Karpas-422 (cell line): Measurements from ENCODE around the gene CASS4. TPM values are rescaled to one million over a fixed set of nuclear protein-coding genes. Genes with fewer than 3 reads are reported as not detected.
"Not testable (repeated sequence)": the region's sequence is repeated elsewhere in the genome, so short reads cannot be mapped to it uniquely, and the experiment has no call there.

Experiments used
- DNase-seq: peaks from one replicate; pipeline ENCODE4 v3.0.0-alpha.2; 2015
- H2AFZ ChIP-seq: fragments of 200-600 bp; sonication (generic); 2 replicates; pipeline ENCODE4 v1.6.1; 2014; ENCODE audit warnings: antibody characterized with exemption, low read length, mixed read lengths
- H3K27ac ChIP-seq: fragments of 200-600 bp; sonication (generic); 2 replicates; pipeline ENCODE4 v1.5.1; 2014; ENCODE audit warnings: mild to moderate bottlenecking, low read length, moderate library complexity
- H3K27me3 ChIP-seq: fragments of 200-600 bp; sonication (generic); 2 replicates; pipeline ENCODE4 v1.6.1; 2014; ENCODE audit warnings: low read length, mixed read lengths
- H3K36me3 ChIP-seq: fragments of 200-600 bp; sonication (generic); 2 replicates; pipeline ENCODE4 v1.6.1; 2014; ENCODE audit warnings: low read length, mixed read lengths; ENCODE audit not compliant: insufficient read depth
- H3K4me1 ChIP-seq: fragments of 200-600 bp; sonication (generic); 2 replicates; pipeline ENCODE4 v1.6.1; 2014; ENCODE audit warnings: mild to moderate bottlenecking, low read length, mixed read lengths
- H3K4me2 ChIP-seq: fragments of 200-600 bp; sonication (generic); 2 replicates; pipeline ENCODE4 v1.6.1; 2014; ENCODE audit warnings: low read length, low read depth, mild to moderate bottlenecking; ENCODE audit not compliant: poor library complexity, severe bottlenecking
- H3K4me3 ChIP-seq: fragments of 200-600 bp; sonication (generic); 2 replicates; pipeline ENCODE4 v1.5.1; 2014; ENCODE audit warnings: mild to moderate bottlenecking, antibody characterized with exemption, low read length, mixed read lengths
- H3K79me2 ChIP-seq: fragments of 200-600 bp; sonication (generic); 2 replicates; pipeline ENCODE4 v1.6.1; 2014; ENCODE audit warnings: mild to moderate bottlenecking, low read length, mixed read lengths
- H3K9ac ChIP-seq: fragments of 200-600 bp; sonication (generic); 2 replicates; pipeline ENCODE4 v1.6.0; 2014; ENCODE audit warnings: low read length
- H3K9me2 ChIP-seq: fragments of 200-600 bp; sonication (generic), shearing (Covaris generic); replicated peaks from 2 replicates; pipeline ENCODE4 v1.6.0; 2014; ENCODE audit warnings: mild to moderate bottlenecking, low read length, moderate library complexity; ENCODE audit not compliant: insufficient read depth
- H3K9me3 ChIP-seq: fragments of 300-700, 200-600 bp; sonication (generic); 2 replicates; pipeline ENCODE4 v1.6.1; 2014; ENCODE audit warnings: low read length, mixed read lengths
- H4K20me1 ChIP-seq: fragments of 200-600 bp; sonication (generic); 2 replicates; pipeline ENCODE4 v1.6.1; 2014; ENCODE audit warnings: mild to moderate bottlenecking, antibody characterized with exemption, low read length, low read depth; ENCODE audit not compliant: insufficient read depth
- total RNA-seq: library from RNA; depleted of rRNA; stranded (reverse); fragments of >200 nt; shearing (Covaris generic); gene quantifications from 2 replicates; pipeline ENCODE4 v1.2.3, GENCODE V29; 2014; ENCODE audit warnings: low replicate concordance

CASS4 gene
- total RNA-seq, 1 experiment from 2014 or later: not detected

- not testable (repeated sequence) for DNase-seq, H3K9me2 ChIP-seq, H3K27ac ChIP-seq, H3K4me1 ChIP-seq, H3K79me2 ChIP-seq, H3K4me2 ChIP-seq, H3K27me3 ChIP-seq, H3K4me3 ChIP-seq, H2AFZ ChIP-seq, H4K20me1 ChIP-seq, H3K9me3 ChIP-seq, H3K36me3 ChIP-seq, H3K9ac ChIP-seq
These were observed 773 bp upstream of the CASS4 start for GRCh38 chr20:56411287-56411686.

DNA sequence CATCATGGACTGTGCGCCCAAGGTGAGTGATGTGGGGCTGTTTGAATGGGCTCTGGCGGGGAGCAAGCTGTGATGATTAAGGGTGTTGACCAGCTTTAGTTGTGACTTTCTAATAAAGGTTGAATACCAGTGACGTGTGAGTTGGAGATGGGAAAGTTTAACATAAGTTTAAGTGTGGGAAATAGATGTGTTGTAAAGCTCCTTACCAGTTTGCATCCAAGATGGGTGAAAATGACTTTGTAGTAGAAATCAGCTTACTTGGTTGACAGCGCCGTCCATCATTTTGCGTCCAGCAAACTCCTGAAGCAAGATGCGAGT lies 372 bp downstream of the CASS4 start:
- Histone ChIP-seq H3K4me3 (no peak overlapping the region), H3K9me2 (no peaks in the 10 kb centered on the region), H4K20me1 (no peaks in the 10 kb centered on the region), H3K27ac (no peak overlapping the region), H3K36me3 (no peaks in the 10 kb centered on the region), H3K79me2 (no peaks in the 10 kb centered on the region), H3K4me2 (no peak overlapping the region), H3K9ac (no peak overlapping the region), H3K4me1 (no peaks in the 10 kb centered on the region), H3K27me3 (no peaks in the 10 kb centered on the region), H2AFZ (no peak overlapping the region), H3K9me3 (no peaks in the 10 kb centered on the region)
- no peak for DNase-seq

- H2AFZ ChIP-seq: no peak overlapping the region
- H3K4me2 ChIP-seq: no peak overlapping the region
- no peak overlapping the region for H3K4me3 ChIP-seq
- H3K9me2 ChIP-seq: no peaks in the 10 kb centered on the region
- no peaks in the 10 kb centered on the region for H3K27me3 ChIP-seq
- no peaks in the 10 kb centered on the region for H4K20me1 ChIP-seq
- DNase-seq: no peak
- H3K79me2 ChIP-seq: no peaks in the 10 kb centered on the region
- no peaks in the 10 kb centered on the region for H3K36me3 ChIP-seq
- no peaks in the 10 kb centered on the region for H3K9me3 ChIP-seq
- no peak overlapping the region for H3K9ac ChIP-seq
- H3K27ac ChIP-seq: no peak overlapping the region
- H3K4me1 ChIP-seq: no peaks in the 10 kb centered on the region
These were observed 889 bp downstream of the CASS4 start for GRCh38 chr20:56412949-56413348.

- Histone ChIP-seq H3K4me1 (no peaks in the 10 kb centered on the region), H3K4me3 (no peak overlapping the region), H3K27me3 (no peaks in the 10 kb centered on the region), H3K9me3 (no peaks in the 10 kb centered on the region), H3K79me2 (no peaks in the 10 kb centered on the region), H3K4me2 (no peak overlapping the region), H3K36me3 (no peaks in the 10 kb centered on the region), H3K27ac (no peak overlapping the region), H3K9me2 (no peaks in the 10 kb centered on the region), H2AFZ (no peak overlapping the region), H4K20me1 (no peaks in the 10 kb centered on the region), H3K9ac (no peak overlapping the region)
- DNase-seq: no peak
These were observed 3.0 kb downstream of the CASS4 start for GRCh38 chr20:56414842-56415765.

DNA sequence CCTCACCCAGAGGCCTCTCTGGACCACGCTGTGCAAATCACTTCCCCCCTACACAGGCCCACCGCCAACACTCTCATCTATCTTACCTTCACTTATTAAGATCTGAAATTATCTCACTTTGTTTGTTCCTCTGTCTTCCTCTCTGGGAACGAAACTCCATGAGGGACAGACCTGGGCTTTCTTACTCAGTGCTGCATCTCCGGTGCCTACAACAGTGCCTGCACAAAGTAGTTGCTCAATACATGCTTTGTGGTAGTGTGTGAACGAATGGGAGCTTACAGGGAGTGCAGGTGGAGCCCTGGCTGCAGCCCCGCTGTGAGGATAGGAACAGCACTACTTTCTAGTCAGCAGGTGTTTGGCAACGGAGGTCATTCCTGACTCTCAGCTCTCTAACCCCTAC lies 5.3 kb downstream of the CASS4 start:
- no peaks in the 10 kb centered on the region for H3K9me3 ChIP-seq
- no peak for DNase-seq
- no peaks in the 10 kb centered on the region for H3K36me3 ChIP-seq
- H4K20me1 ChIP-seq: no peaks in the 10 kb centered on the region
- no peaks in the 10 kb centered on the region for H3K4me1 ChIP-seq
- H3K9ac ChIP-seq: no peak overlapping the region
- no peak overlapping the region for H2AFZ ChIP-seq
- no peak overlapping the region for H3K4me3 ChIP-seq
- H3K27me3 ChIP-seq: no peaks in the 10 kb centered on the region
- H3K79me2 ChIP-seq: no peaks in the 10 kb centered on the region
- H3K4me2 ChIP-seq: no peak overlapping the region
- H3K27ac ChIP-seq: no peak overlapping the region
- H3K9me2 ChIP-seq: no peaks in the 10 kb centered on the region

DNA sequence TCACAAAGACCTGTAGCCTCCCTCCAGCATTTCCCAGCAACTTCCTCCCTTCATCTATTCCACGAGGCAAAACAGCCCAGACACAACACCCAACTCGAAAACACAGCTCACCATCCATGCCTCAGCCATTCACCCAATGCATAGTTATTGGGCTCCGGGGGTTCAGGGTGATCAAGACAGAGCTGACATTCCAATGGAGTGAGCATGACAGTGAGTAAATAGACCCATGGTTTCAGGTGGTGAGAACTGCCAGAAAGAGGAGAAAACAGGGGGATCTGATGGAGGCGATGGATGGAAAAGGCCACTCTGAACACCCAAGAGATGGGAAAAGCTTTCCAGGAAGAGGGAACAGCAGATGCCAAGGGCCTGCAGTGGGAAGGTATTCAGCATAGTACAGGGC lies 5.9 kb downstream of the CASS4 start:
- Histone ChIP-seq H2AFZ (no peak overlapping the region), H3K79me2 (no peaks in the 10 kb centered on the region), H3K27ac (no peak overlapping the region), H3K9me3 (no peaks in the 10 kb centered on the region), H3K4me3 (no peak overlapping the region), H3K9ac (no peak overlapping the region), H3K27me3 (no peaks in the 10 kb centered on the region), H3K4me2 (no peak overlapping the region), H4K20me1 (no peaks in the 10 kb centered on the region), H3K36me3 (no peaks in the 10 kb centered on the region), H3K4me1 (no peaks in the 10 kb centered on the region), H3K9me2 (no peaks in the 10 kb centered on the region)
- no peak for DNase-seq

DNA sequence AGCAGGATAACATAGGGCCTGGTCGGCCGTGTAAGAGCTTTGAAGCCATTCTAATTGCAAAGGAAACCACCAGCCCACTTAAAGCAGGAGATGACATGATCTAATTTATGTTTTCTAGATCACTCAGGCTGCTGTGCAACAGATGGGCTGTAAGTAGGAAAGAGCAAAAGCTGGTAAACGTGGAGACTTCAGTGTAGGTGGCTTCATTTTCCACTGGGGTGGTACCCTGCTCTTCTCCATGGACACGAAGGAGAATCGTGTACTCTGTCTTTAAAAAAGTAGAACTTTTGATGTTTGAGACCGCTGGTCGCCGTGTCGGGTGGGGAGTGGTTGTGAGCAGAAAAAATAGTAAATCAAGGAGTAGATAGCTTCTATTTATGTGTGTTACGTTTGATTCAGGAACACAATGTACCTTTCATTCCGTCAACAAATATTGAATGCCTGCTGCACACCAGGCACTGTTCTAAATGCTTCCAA lies 6.4 kb downstream of the CASS4 start:
- Histone ChIP-seq H3K79me2 (no peaks in the 10 kb centered on the region), H3K27ac (no peak overlapping the region), H2AFZ (no peak overlapping the region), H3K4me3 (no peak overlapping the region), H3K9me2 (no peaks in the 10 kb centered on the region), H3K4me2 (no peak overlapping the region), H3K9me3 (no peaks in the 10 kb centered on the region), H3K27me3 (no peaks in the 10 kb centered on the region), H4K20me1 (no peaks in the 10 kb centered on the region), H3K4me1 (no peaks in the 10 kb centered on the region), H3K9ac (no peak overlapping the region), H3K36me3 (no peaks in the 10 kb centered on the region)
- DNase-seq: no peak

DNA sequence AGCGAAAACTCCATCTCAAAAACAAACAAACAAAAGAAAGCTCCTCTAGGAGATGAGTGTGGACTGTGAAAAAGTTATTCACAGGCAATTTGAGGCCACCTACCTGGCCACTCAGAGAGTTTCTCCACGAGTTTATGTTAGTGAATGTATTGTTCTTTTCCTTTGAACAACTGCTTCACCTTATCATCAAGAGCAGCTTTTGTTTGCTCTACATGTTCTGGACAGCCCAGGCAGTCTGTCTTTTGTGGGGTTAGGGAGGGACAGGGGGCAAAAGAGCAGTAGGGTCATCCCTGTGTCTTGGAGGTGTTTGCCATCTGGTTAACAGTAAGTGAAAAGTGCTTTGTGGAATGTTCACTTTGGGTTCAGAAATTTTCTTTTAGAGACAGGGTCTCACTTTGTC lies 8.0 kb downstream of the CASS4 start:
- Histone ChIP-seq H4K20me1 (no peaks in the 10 kb centered on the region), H2AFZ (no peak overlapping the region), H3K4me2 (no peak overlapping the region), H3K9me2 (no peaks in the 10 kb centered on the region), H3K9ac (no peak overlapping the region), H3K4me3 (no peak overlapping the region), H3K27ac (no peak overlapping the region), H3K79me2 (no peaks in the 10 kb centered on the region), H3K36me3 (no peaks in the 10 kb centered on the region), H3K9me3 (no peaks in the 10 kb centered on the region), H3K27me3 (no peaks in the 10 kb centered on the region), H3K4me1 (no peaks in the 10 kb centered on the region)
- DNase-seq: no peak
